Left lung (tissue), 10 donors: ENCODE data around the gene FUOM. TPM values are rescaled to one million over a fixed set of nuclear protein-coding genes. Genes with fewer than 3 reads are reported as not detected.
A peak's percentile ranks its signal among the peaks of the same experiment; 100 is the strongest.
"Not testable (repeated sequence)": the region's sequence is repeated elsewhere in the genome, so short reads cannot be mapped to it uniquely, and the experiment has no call there.

ENCODE experiments used
- ATAC-seq: fragments of 200-7000 bp; cut with Tn5 transposase; one replicate; pipeline ENCODE4 v1.9.1; 2020; ENCODE audit warnings: moderate library complexity
- DNase-seq, 4 donors: peaks; one replicate each; pipeline ENCODE4 v3.0.0-alpha.2; 2013 to 2020
- H3K27ac ChIP-seq, 2 donors: fragments of 200-600 bp; sonication (generic) in 1 of 2; one replicate each; pipeline versions ENCODE4 v1.5.0 to v1.8.0; 2020 to 2021
- H3K27me3 ChIP-seq, 2 donors: fragments of 200-600 bp; sonication (generic) in 1 of 2; one replicate each; pipeline versions ENCODE4 v1.5.0 to v1.8.0; 2020 to 2021
- H3K36me3 ChIP-seq, 2 donors: fragments of 200-600 bp; sonication (generic) in 1 of 2; one replicate each; pipeline versions ENCODE4 v1.5.0 to v1.8.0; 2020 to 2021
- H3K4me1 ChIP-seq, 2 donors: fragments of 200-600 bp; one replicate each; pipeline ENCODE4 v1.8.0; 2021
- H3K4me3 ChIP-seq, 2 donors: fragments of 200-600 bp; sonication (generic) in 1 of 2; one replicate each; pipeline versions ENCODE4 v1.5.0 to v1.8.0; 2020 to 2021; ENCODE audit warnings: mild to moderate bottlenecking in 1 of 2
- H3K9me3 ChIP-seq, 2 donors: fragments of 200-600 bp; sonication (generic) in 1 of 2; one replicate each; pipeline versions ENCODE4 v1.5.0 to v1.8.0; 2020 to 2021
- intact Hi-C, 2 donors: fragments of 100-400 bp; cut with DNase I; formaldehyde crosslinking; loops; one replicate each; pipeline versions ENCODE4 v1.11.2 to v1.14.2; 2022
- polyA plus RNA-seq, 6 donors: library from polyadenylated mRNA; unstranded; fragments of 120-200 nt; gene quantifications; one replicate each; pipeline ENCODE4 v1.2.1, GENCODE V29; 2013; ENCODE audit not compliant: insufficient read length in 6 of 6
- total RNA-seq, 2 donors: library from RNA; stranded (reverse); fragmentation: NEBNext Ultra II Directional; extraction: Animal tissue kit (Norgen Biotek cat#: 25700); gene quantifications; one replicate each; pipeline ENCODE4 v1.2.1, GENCODE V29; 2021
- TF ChIP-seq, protein P1 (sequence below), 2 donors: fragments of 200-600 bp; sonication (generic) in 1 of 2; IDR thresholded peaks; one replicate each; pipeline versions ENCODE4 v1.5.0 to v1.8.0; 2021; ENCODE audit warnings: antibody characterized with exemption in 2 of 2
- donor health status: DM: no; HTN: yes; CAD: no.
- donor health status: DM: no; HTN: no; CAD: no.

FUOM gene
- total and polyA plus RNA-seq, 8 donors = 6.2 to 24.1 (median 9.4) TPM

DNA sequence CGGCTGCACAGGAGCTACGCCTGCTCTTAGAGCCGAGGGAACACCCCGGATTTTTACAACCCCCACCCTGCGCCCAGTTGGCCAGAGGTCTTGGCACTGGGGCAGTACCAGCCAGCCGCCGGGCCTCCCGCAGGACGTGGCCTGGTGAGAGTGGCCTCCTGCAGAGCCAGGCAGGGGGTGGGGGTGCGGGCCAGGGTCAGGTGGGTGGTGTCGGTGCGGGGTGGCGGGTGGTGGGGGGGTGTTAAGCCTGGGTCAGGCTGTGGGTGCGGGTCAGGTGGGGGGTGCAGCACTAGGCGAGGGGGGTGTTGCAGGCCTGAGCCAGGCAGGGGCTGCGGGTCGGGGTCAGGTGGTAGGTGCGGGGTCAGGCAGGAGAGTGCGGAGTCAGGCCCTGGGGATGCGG, 14.7 kb upstream of the FUOM start:
- peaks cover 0 to 3% of the 10 kb centered on the region in 2 donors for H3K27me3 ChIP-seq
- DNase-seq = peak in 2 of 4 donors; percentile 49 to 85
- peaks cover 0 to 30% of the 10 kb centered on the region in 2 donors for H3K36me3 ChIP-seq
- H3K27ac ChIP-seq = no peak overlapping the region
- no peaks in the 10 kb centered on the region for H3K9me3 ChIP-seq
- TF ChIP-seq, protein P1, sequence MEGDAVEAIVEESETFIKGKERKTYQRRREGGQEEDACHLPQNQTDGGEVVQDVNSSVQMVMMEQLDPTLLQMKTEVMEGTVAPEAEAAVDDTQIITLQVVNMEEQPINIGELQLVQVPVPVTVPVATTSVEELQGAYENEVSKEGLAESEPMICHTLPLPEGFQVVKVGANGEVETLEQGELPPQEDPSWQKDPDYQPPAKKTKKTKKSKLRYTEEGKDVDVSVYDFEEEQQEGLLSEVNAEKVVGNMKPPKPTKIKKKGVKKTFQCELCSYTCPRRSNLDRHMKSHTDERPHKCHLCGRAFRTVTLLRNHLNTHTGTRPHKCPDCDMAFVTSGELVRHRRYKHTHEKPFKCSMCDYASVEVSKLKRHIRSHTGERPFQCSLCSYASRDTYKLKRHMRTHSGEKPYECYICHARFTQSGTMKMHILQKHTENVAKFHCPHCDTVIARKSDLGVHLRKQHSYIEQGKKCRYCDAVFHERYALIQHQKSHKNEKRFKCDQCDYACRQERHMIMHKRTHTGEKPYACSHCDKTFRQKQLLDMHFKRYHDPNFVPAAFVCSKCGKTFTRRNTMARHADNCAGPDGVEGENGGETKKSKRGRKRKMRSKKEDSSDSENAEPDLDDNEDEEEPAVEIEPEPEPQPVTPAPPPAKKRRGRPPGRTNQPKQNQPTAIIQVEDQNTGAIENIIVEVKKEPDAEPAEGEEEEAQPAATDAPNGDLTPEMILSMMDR (IDR thresholded peaks at IDR 0.05) = no peak
- H3K4me3 ChIP-seq = peak overlapping the region in 1 of 2 donors; percentile 63
- intact Hi-C loops = no loop called here
- peaks cover 5 to 23% of the 10 kb centered on the region in 2 donors for H3K4me1 ChIP-seq
- ATAC-seq = peak; percentile 2

DNA sequence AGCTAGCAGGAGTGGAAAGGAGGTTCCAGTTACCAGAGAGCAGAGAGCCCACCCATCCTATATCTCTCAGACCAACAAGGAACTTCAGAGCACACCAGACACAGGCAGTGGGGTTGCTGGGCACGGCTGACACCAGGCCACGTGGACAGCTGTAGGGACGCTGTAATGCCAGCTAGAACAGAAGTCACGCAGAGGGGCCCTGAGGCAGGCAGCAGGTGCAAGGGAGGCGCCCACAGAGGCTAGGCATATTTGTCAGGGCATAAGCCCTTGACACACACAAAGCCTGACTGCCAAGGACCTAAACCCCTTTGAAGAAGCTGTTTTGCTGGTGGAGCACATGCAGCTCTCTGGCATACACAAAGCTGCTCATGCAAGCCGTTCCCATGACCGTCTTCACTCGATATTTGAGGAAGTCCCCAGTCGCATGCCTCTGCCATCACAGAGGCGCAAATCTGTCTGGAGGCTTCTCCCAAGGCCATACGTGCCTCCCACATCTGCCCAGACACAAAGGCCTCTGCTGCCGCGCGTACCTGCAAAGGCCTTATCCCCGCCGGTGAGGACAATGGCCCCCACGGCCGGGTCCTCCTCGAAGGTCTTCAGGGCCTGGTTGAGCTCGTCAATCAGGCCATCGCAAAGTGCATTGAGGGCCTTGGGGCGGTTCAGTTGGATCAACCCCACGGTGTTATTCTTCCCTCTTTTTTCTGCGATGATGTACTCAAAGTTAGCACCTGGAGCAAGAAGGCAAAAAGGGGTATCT, 12.4 kb upstream of the FUOM start:
- DNase-seq (no peak), ATAC-seq (no peak)
- H3K27ac ChIP-seq = no peak overlapping the region
- intact Hi-C loops = no loop called here
- TF ChIP-seq, protein P1 (IDR thresholded peaks at IDR 0.05) = no peak
- H3K9me3 ChIP-seq = no peaks in the 10 kb centered on the region
- H3K36me3 ChIP-seq = peaks cover 0 to 51% of the 10 kb centered on the region in 2 donors
- peaks cover 5 to 23% of the 10 kb centered on the region in 2 donors for H3K4me1 ChIP-seq
- H3K27me3 ChIP-seq = no peaks in the 10 kb centered on the region
- H3K4me3 ChIP-seq = no peak overlapping the region

DNA sequence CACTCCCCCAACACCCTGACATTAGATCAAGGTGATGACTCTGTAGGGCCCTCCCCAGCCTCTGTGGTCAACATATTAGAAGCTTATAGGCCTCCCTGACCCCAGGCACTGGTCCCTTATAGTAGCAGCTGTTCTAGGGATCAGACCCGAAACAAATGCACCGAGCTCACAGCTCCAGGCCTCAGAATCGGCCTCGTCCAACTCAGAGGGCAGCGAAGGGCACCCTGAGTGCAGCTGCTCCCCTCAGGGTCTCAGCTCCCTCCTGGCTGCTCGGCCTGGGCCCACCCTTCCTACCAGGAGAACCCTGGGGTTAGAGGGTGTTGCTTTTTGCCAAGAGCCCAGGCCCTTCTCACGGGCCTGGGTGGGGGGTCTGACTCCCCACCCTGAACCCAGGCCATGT, 10.3 kb upstream of the FUOM start:
- intact Hi-C loops = no loop called here
- peaks cover 0 to 13% of the 10 kb centered on the region in 2 donors for H3K4me1 ChIP-seq
- no peak for DNase-seq
- no peaks in the 10 kb centered on the region for H3K9me3 ChIP-seq
- H3K36me3 ChIP-seq = peaks cover 0 to 70% of the 10 kb centered on the region in 2 donors
- TF ChIP-seq, protein P1 (IDR thresholded peaks at IDR 0.05) = no peak
- no peak for ATAC-seq
- H3K4me3 ChIP-seq = no peak overlapping the region
- H3K27me3 ChIP-seq = no peaks in the 10 kb centered on the region
- H3K27ac ChIP-seq = no peak overlapping the region

DNA sequence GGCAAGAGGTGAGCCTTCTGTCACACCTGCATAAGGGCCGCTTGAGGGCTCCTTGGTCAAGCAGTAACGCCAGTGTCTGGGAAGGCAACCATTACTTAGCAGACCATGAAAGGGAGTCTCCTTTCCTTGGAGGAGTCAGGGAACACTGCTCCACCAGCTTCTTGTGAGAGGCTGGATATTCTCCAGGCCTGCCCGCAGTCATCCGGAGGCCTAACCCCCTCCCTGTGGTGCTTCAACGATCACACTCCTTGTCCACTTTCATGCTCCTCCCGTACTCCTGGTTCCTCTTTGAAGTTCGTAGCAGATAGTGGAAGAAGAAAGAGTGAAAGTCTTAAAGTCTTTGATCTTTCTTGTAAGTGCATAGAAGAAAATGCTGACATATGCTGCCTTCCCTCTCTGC, 9.6 kb upstream of the FUOM start:
- intact Hi-C loops, H3K9me3 ChIP-seq, H3K27ac ChIP-seq, ATAC-seq, H3K4me3 ChIP-seq, DNase-seq, H3K27me3 ChIP-seq: not testable (repeated sequence)
- Histone ChIP-seq H3K36me3 (peaks cover 0 to 77% of the 10 kb centered on the region in 2 donors), H3K4me1 (peaks cover 0 to 12% of the 10 kb centered on the region in 2 donors)

DNA sequence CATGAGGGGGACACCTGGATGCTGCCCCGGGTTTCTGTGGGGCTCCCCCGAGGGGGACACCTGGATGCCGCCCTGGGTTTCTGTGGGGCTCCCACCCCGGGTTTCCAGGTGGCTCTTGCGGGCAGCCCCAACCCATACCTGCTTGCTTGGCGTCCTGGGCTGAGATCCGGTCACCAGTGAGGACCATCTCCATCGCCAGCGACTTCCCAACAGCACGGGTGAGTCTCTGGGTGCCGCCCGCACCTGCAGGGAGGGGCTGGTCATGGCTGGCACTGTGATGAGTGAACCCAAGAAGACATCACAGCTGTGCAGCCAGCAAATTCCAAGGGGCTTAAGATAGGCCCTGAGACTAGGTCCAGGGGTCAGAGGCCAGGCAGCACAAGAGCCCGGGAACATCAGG, 8.9 kb upstream of the FUOM start:
- Histone ChIP-seq H3K27ac (no peak overlapping the region), H3K27me3 (no peaks in the 10 kb centered on the region), H3K4me1 (peaks cover 0 to 5% of the 10 kb centered on the region in 2 donors), H3K4me3 (no peak overlapping the region), H3K9me3 (no peaks in the 10 kb centered on the region), H3K36me3 (peaks cover 0 to 85% of the 10 kb centered on the region in 2 donors)
- no peak for ATAC-seq
- DNase-seq = no peak
- TF ChIP-seq, protein P1 (IDR thresholded peaks at IDR 0.05) = no peak
- intact Hi-C loops = no loop called here
